ENCODE data around the gene C16orf96. TPM values are rescaled to one million over a fixed set of nuclear protein-coding genes. Genes with fewer than 3 reads are reported as not detected.

C16orf96 gene
- total RNA-seq, 1 experiment from 2014 or later, result 0.15 TPM

- Histone ChIP-seq H3K4me1 (ENCODE audit: control insufficient read depth, insufficient read depth, low read length) (no peaks in the 10 kb centered on the region; the same call in 1 of the 2 replicates), H3K9me3 (ENCODE audit: control insufficient read depth, insufficient read depth, low read depth, low read length) (no peaks in the 10 kb centered on the region), H3K27ac (ENCODE audit: low read length) (no peak overlapping the region), H3K36me3 (ENCODE audit: control insufficient read depth, insufficient read depth, low read length) (no peaks in the 10 kb centered on the region), H3K4me3 (ENCODE audit: low read depth in 2 of 2, low read length in 2 of 2) (no peak overlapping the region), H3K27me3 (ENCODE audit: control insufficient read depth, insufficient read depth, low read length) (no peaks in the 10 kb centered on the region)
- ATAC-seq (no peak), DNase-seq (ENCODE audit: low read depth, low spot score) (no peak)
- ChIA-PET POLR2A (interaction anchor here (0.6 kb wide), 1 partner anchor 224 kb away, joined by 4 read pairs; no protein-coding TSS in a partner anchor), CTCF (no interaction called here)
- in situ Hi-C loops (cut with HindIII; ENCODE audit: low pct_unique_long_range_greater_than_20kb, low sequenced_read_pairs), result no loop called here
- no TSS peak for BruUV-seq (replicated peaks)
- intact Hi-C loops (cut with micrococcal nuclease; ENCODE audit: unreplicated experiment), result no loop called here
- TF ChIP-seq SIN3A (IDR thresholded peaks at IDR 0.05; ENCODE audit: borderline replicate concordance, insufficient read depth, low read depth, low read length) (no peak), REST (IDR thresholded peaks at IDR 0.05; ENCODE audit: insufficient read depth in 1 of 2, low read depth in 2 of 2, low read length in 1 of 2) (no peak), TCF7L2 (IDR thresholded peaks at IDR 0.05; ENCODE audit: low read depth, low read length) (no peak), CTCF (IDR thresholded peaks at IDR 0.05) (no peak), POLR2AphosphoS5 (IDR thresholded peaks at IDR 0.05; ENCODE audit: low read depth, low read length) (no peak)
These were observed 41.0 kb downstream of the C16orf96 start for GRCh38 chr16:4597174-4597573.

GRCh38 chr16:4599037-4599436, 42.9 kb downstream of the C16orf96 start:
- CTCF ChIA-PET, result interaction anchor here (0.6 to 1.2 kb wide), 3 partner anchors 24 to 162 kb away, joined by 4 to 12 read pairs (median 8); no protein-coding TSS in a partner anchor
- no peaks in the 10 kb centered on the region; the same call in 1 of the 2 replicates for H3K4me1 ChIP-seq (ENCODE audit: control insufficient read depth, insufficient read depth, low read length)
- no peaks in the 10 kb centered on the region for H3K36me3 ChIP-seq (ENCODE audit: control insufficient read depth, insufficient read depth, low read length)
- intact Hi-C loops (cut with micrococcal nuclease; ENCODE audit: unreplicated experiment) (no loop called here), in situ Hi-C loops (cut with HindIII; ENCODE audit: low pct_unique_long_range_greater_than_20kb, low sequenced_read_pairs) (no loop called here)
- no peaks in the 10 kb centered on the region for H3K9me3 ChIP-seq (ENCODE audit: control insufficient read depth, insufficient read depth, low read depth, low read length)
- DNase-seq (ENCODE audit: low read depth, low spot score), result no peak
- POLR2A ChIA-PET, result no interaction called here
- no peak overlapping the region for H3K4me3 ChIP-seq (ENCODE audit: low read depth in 2 of 2, low read length in 2 of 2)
- H3K27me3 ChIP-seq (ENCODE audit: control insufficient read depth, insufficient read depth, low read length), result no peaks in the 10 kb centered on the region
- BruUV-seq (replicated peaks), result no TSS peak
- no peak overlapping the region for H3K27ac ChIP-seq (ENCODE audit: low read length)
- ATAC-seq, result no peak
- TF ChIP-seq POLR2AphosphoS5 (IDR thresholded peaks at IDR 0.05; ENCODE audit: low read depth, low read length), result no peak
- no peak for TF ChIP-seq SIN3A (IDR thresholded peaks at IDR 0.05; ENCODE audit: borderline replicate concordance, insufficient read depth, low read depth, low read length)
- TF ChIP-seq REST (IDR thresholded peaks at IDR 0.05; ENCODE audit: insufficient read depth in 1 of 2, low read depth in 2 of 2, low read length in 1 of 2), result no peak
- TF ChIP-seq CTCF (IDR thresholded peaks at IDR 0.05), result no peak
- no peak for TF ChIP-seq TCF7L2 (IDR thresholded peaks at IDR 0.05; ENCODE audit: low read depth, low read length)

Data from Panc1 (cell line).